GM21786 (cell line): ENCODE measurements around the gene RHBDD3.
"Not testable (repeated sequence)": the region's sequence is repeated elsewhere in the genome, so short reads cannot be mapped to it uniquely, and the experiment has no call there.

ENCODE experiments used
- ATAC-seq: cut with Tn5 transposase; IDR thresholded peaks from one replicate; pipeline ENCODE4 v1.9.1; 2021; ENCODE audit not compliant: unreplicated experiment

Gene RHBDD3

GRCh38 chr22:29251981-29252911 lies 15.5 kb downstream of the RHBDD3 start:
- no peak for ATAC-seq

GRCh38 chr22:29251265-29251664 lies 16.5 kb downstream of the RHBDD3 start:
- ATAC-seq, result no peak

GRCh38 chr22:29247891-29248290 lies 19.9 kb downstream of the RHBDD3 start:
- ATAC-seq, result not testable (repeated sequence)

GRCh38 chr22:29245626-29246385 lies 22.0 kb downstream of the RHBDD3 start:
- no peak for ATAC-seq

GRCh38 chr22:29244785-29245625 lies 22.8 kb downstream of the RHBDD3 start:
- ATAC-seq, result no peak

GRCh38 chr22:29243874-29244446 lies 23.8 kb downstream of the RHBDD3 start:
- ATAC-seq, result no peak

GRCh38 chr22:29240481-29240880 lies 27.3 kb downstream of the RHBDD3 start:
- not testable (repeated sequence) for ATAC-seq

- no peak for ATAC-seq
Observed at GRCh38 chr22:29233277-29233877, 34.4 kb downstream of the RHBDD3 start.

- ATAC-seq, result no peak
Observed at GRCh38 chr22:29231971-29232959, 35.5 kb downstream of the RHBDD3 start.

GRCh38 chr22:29230972-29231875 lies 36.6 kb downstream of the RHBDD3 start:
- ATAC-seq, result no peak

- ATAC-seq, result no peak
Observed at GRCh38 chr22:29226351-29226981, 41.3 kb downstream of the RHBDD3 start.

- no peak for ATAC-seq
Observed at GRCh38 chr22:29225422-29226090, 42.2 kb downstream of the RHBDD3 start.

GRCh38 chr22:29224859-29225410 lies 42.8 kb downstream of the RHBDD3 start:
- no peak for ATAC-seq

GRCh38 chr22:29224121-29224858 lies 43.5 kb downstream of the RHBDD3 start:
- ATAC-seq, result no peak

GRCh38 chr22:29219881-29220670 lies 47.7 kb downstream of the RHBDD3 start:
- no peak for ATAC-seq
